T-helper 9 cell (primary cell): Measurements from ENCODE around the gene CFAP53.
"Not testable (repeated sequence)": the region's sequence is repeated elsewhere in the genome, so short reads cannot be mapped to it uniquely, and the experiment has no call there.

Experiments used
- DNase-seq: peaks from one replicate; pipeline ENCODE4 v3.0.0-alpha.2; 2020

The CFAP53 gene

DNA sequence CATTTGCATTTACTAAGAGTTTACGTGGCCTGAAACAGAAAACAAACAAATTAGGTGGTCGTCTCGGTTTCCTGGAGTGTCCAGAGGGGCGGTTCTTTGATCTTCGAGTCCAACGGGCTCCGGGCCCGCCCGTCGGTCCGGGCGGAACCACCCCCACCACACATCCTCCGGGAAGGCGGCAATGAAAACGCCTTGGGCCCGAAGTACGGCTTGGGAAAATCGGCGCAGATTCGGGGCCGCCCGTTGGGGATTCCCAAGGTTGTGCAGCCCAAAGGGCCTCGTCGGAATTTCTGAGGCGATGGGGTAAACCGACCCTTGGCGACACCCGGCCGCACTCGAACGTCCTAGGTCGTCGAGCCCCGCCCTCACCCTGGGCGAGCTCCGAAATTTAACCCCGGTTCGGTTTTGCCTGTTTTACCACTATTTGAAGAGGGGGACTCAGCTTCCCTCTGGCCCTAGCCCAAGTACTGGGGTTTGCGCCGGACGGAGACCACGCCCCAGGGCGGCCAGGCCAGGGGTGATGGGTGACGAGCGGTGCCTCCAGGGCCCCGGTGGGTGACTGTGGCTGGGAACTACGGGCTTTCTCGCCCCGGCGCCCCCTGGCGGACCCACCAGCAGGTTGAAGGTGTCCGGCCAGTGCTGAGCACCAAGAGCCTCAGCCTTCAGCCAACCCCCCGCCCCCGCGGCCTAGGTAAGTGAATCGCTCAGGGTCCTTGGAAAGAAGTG lies 1.9 kb upstream of the CFAP53 start:
- DNase-seq, result peak; percentile 69

DNA sequence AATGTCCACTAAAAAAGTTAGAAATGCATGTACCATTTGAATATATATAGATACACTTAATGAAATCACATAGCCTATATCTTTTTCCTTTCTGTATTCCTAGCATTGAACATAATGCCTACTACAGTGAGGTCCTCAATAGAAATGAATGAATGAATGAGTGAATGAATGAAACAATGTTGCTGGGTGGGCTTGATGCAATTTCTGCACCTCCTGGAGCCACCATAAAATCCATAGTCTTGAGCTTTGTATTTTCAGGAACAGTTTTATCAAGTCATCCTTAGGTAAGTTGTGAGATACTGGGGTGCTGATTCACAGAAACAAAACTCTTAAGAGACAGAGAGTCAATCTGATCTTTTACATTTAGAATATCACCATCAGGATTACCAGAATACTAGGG lies 3.3 kb downstream of the CFAP53 start:
- DNase-seq, result no peak

DNA sequence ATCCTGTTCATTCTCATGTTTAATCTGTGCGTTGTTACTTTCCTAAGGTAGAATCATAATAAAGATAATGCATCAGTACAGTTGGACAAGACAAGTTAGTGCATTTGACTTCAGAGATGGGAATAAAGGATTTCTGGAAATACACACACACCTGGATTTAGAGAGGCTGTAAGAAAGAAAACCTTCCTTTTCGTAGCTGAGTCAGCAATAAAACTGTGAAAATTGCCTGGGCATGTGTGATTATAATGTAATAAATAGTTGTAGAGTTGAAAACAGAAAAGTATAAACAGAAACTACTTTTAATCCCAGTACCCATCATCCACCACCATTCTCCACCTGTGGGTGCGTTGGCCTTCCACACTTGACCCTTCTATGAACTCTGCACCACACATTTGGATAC lies 15.4 kb downstream of the CFAP53 start:
- DNase-seq, result no peak

GRCh38 chr18:50249576-50249975 lies 16.7 kb downstream of the CFAP53 start:
- no peak for DNase-seq

DNA sequence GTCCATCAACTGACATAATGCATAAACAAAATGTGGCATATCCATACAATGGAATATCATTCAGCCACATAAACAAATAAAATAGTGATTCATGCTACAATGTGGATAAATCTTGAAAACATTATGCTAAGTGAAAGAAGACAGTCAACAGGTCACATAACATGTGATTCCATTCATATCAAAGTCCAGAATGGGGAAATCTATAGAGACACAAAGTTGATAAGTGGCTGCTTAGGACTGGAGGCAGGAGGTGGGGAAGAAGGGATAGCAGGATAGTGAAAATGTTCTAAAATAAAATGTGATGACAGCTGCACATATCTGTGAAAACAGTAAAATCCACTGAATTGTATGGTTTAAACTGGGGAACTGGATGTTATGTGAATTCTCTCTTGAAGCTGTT lies 18.7 kb downstream of the CFAP53 start:
- DNase-seq, result no peak

GRCh38 chr18:50241768-50242167 lies 24.5 kb downstream of the CFAP53 start:
- DNase-seq, result not testable (repeated sequence)

DNA sequence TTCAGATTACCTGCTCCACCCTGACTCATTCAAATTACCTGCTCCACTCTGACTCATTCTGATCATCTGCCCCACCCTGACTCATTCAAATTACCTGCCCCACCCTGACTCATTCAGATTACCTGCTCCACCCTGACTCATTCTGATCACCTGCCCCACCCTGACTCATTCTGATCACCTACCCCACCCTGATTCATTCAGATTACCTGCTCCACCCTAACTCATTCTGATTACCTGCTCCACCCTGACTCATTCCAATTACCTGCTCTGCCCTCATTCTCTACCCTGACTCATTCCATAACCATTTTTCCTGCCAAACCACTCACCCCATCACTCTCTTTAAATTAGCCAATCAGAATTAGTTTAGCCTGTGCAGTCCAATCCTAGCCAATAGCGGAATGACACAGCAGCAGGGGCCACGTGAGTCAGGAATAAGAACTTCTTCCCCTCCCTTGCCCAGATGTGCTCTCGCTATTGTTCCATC lies 26.2 kb downstream of the CFAP53 start:
- DNase-seq, result no peak

- no peak for DNase-seq
Observed at GRCh38 chr18:50232419-50232818, 33.9 kb downstream of the CFAP53 start.

- no peak for DNase-seq
Observed at GRCh38 chr18:50231621-50232020, 34.7 kb downstream of the CFAP53 start.

DNA sequence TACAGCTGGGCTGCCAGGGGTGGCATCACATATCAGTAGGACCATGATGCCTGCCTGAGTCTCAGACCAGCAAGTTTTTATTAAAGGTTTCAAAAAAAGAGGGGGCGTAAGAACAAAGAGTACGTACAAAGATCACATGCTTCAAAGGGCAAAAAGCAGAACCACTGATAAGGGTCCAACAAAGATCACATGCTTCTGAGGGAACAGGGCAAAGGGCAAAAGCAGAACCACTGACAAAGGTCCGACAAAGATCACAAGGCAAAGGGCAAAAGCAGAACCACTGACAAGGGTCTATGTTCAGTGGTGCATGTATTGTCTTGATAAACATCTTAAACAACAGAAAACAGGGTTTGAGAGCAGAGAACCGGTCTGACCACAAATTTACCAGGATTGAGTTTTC lies 46.0 kb downstream of the CFAP53 start:
- not testable (repeated sequence) for DNase-seq

GRCh38 chr18:50218432-50219197 lies 47.7 kb downstream of the CFAP53 start:
- peak; percentile 16 for DNase-seq

GRCh38 chr18:50209311-50209710 lies 57.0 kb downstream of the CFAP53 start:
- DNase-seq, result no peak

DNA sequence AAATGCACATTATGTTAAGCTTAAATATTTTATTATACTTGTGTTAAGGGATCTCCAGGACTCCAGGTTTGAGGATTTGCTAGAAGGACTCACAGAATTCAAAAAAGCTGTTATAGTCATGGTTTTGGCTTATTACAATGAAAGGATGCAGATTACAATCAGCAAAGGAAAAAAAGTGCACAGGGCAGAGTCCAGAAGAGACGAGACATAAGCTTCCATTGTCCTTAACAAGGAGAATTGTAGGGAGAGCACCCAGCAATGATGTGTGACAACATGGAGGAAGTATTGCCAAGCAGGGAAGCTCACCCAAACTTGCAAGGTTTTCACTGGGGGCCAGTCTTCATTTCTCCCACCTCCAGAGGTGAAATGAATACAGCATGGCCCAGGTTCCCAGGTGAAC lies 58.6 kb downstream of the CFAP53 start:
- no peak for DNase-seq

DNA sequence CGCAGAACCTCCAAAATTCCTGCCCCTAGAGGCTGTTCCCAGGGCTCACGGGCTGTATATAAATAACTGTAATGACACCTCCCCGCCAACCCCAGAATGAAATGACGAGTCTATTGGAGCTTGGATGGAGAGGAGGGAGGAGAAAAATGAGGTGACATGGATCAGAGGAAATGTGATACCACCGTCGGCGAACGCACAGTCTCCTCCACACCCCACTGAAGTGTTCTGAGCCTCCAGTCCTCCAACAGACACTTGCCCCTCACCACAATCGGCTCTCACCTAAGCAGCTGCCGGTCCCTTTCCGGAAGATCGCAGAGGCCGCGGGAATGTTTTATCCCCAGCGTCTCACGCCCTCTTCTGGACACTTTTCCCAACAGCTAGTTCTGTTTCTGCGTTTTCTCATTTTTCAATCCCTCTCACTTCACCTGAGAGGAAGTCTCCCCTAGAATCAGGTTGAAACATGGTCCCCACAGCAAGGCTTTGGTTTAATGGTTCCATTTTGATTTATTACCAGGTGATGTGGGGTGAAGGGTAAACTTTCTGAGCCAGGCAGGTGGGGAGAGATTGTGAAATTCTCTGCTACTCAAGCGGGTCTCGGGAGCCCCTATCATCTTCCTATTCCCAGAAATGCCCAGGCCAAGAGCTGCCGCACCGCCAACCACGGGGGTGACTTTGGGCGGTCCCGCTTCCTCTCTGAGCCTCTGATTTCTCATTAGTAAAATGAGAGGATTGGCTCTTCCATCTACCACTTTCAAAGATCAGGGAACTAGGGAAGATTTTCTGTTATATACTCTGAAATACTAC lies 62.3 kb downstream of the CFAP53 start:
- no peak for DNase-seq

GRCh38 chr18:50201476-50202018 lies 64.7 kb downstream of the CFAP53 start:
- no peak for DNase-seq

GRCh38 chr18:50199921-50200320 lies 66.4 kb downstream of the CFAP53 start:
- DNase-seq, result no peak

DNA sequence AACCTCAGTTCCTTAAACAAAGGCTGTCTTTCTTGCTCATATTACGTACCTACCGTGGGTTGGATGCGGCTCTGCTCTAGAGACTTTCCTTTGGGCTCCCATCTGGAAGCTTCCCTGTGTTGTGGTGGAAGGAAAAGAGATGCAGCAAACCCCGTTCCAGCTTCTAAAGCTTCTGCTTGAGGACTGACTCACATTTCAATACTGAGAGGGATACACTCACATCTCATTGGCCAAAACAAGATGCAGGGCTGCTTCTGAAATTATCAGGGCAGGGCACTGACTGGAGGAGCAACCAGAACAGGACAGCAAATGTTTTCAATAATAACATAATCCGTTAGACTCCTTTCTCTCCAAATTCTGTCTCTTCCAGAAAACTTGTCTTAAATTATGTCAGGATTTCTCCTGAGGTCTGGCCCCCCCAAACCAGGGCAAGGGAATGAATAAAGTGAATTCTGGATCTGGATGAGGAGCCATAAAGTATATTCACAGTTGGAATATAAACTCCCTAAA lies 66.9 kb downstream of the CFAP53 start:
- DNase-seq, result no peak

DNA sequence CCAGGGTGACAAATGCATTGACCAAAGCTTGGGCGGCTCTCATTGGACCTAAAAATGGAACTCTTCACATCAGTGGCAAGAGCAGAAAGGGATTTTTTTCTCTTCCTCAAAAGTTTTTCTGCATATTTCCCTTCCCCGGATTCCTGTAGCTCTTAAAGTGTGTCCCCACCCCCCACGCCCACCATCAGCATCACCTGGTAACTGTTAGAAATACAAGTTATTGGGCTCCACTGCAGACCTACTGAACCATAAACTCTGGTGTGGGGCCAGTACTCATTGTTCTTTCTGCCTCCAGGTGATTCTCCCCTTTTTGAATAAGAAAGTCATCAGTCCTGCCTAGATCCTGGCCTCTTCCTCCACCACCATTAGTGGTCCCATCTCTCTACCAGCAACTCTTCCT lies 70.0 kb downstream of the CFAP53 start:
- DNase-seq, result no peak

- DNase-seq, result no peak
Observed at GRCh38 chr18:50195689-50196088, 70.6 kb downstream of the CFAP53 start.

GRCh38 chr18:50194631-50195532 lies 71.4 kb downstream of the CFAP53 start, which contains the start of gene MYO5B:
Gene MYO5B (minus strand): TSS chr18:50195147. CDS start chr18:50194793, 354 bp downstream.
- DNase-seq, result peak; percentile 26

DNA sequence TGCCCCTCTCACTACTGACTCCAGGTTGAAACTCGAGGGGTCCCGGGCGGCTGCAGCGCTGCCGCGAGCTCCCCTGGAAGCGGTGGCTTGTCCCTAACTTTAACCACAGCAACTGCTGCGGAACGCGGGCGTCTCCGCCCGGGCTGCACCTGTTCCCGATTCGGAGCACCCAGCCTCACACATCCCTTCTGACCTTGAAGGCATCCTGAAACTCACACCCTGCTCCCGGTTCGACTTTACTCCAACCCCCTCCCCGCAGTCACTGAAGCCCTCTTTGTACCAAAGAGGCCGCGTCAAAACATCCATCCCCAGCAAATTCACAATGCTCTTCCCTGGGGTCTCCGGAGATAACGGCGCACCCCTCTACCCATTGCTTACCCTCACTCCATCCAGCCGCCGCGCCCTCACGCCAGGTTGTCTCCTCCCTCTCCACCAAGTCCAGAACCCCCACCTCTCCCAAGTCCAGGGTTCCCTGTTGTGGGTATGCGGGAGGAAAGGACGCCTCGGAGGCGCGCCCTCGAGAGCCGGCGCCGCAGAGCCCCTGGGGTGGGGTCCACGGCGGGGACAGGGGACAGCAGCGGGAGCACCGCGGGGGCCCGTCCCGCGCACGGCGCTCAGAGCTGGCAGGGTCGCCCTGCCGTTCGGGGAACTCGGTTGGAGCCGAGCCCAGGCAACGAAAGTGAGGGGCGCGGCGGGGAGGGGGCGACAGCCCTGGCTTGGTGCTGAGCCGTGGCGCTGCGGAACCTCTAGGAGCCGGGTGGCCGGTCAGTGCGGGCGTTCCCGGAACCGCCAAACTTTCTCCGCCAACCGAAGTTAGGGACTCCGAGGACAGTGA lies 72.3 kb downstream of the CFAP53 start:
- no peak for DNase-seq
